ENCODE measurements around the gene ZBTB38. TPM values are rescaled to one million over a fixed set of nuclear protein-coding genes. Genes with fewer than 3 reads are reported as not detected.

The ZBTB38 gene
- total and polyA plus RNA-seq, 10 donors = 4.8 to 122 (median 58.5) TPM

GRCh38 chr3:141391991-141392316, 23.6 kb downstream of the ZBTB38 start:
- H3K27me3 ChIP-seq (replicated peaks in 1 of 7) = no peaks in the 10 kb centered on the region
- peaks cover 0 to 9% (median 7%) of the 10 kb centered on the region in 8 donors for H3K9me3 ChIP-seq
- peaks cover 0 to 8% (median 0%) of the 10 kb centered on the region in 6 donors for H3K36me3 ChIP-seq
- DNase-seq = no peak
- peaks cover 0 to 15% (median 6%) of the 10 kb centered on the region in 6 donors for H3K4me1 ChIP-seq
- intact Hi-C loops (cut with DNase I; ENCODE audit: low total_unique reads) = no loop called here
- TF ChIP-seq CTCF (IDR thresholded peaks at IDR 0.05 in 8 of 11, conservative IDR thresholded peaks at IDR 0.05 in 3 of 11) = no peak
- TF ChIP-seq POLR2AphosphoS5 (IDR thresholded peaks at IDR 0.05) = no peak
- TF ChIP-seq POLR2A (IDR thresholded peaks at IDR 0.05) = no peak
- 82 to 92% (median 88%) methylated on average over 4 of the region's 4 CpGs for WGBS, 5 donors
- H3K4me3 ChIP-seq = no peak overlapping the region
- peak overlapping the region in 2 of 8 donors; percentile 4 to 31 for H3K27ac ChIP-seq

DNA sequence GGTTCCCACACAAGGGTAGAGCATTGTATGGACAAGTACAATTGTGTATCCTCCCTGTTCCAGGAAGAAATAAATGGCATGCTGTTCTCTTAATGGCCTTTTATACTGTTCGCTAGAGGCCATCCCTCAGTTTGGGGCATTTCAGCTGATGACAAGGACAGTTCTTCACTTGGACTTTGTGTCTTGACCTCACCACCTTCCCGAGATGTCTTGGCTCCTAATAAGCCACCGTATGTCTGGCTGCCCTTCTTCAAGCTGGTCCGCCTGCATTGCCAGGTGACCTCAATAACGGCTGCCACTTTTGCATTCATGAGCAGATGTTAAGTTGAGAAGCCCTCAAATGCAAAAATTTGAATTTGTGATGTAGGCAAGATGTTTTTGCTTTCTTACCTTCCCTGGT, 24.1 kb downstream of the ZBTB38 start:
- intact Hi-C loops (cut with DNase I; ENCODE audit: low total_unique reads) = no loop called here
- 84 to 95% (median 93%) methylated on average over 5 of the region's 5 CpGs for WGBS, 5 donors
- DNase-seq = no peak
- H3K36me3 ChIP-seq = peaks cover 0 to 13% (median 0%) of the 10 kb centered on the region in 6 donors
- TF ChIP-seq CTCF (IDR thresholded peaks at IDR 0.05 in 8 of 11, conservative IDR thresholded peaks at IDR 0.05 in 3 of 11) (no peak), POLR2AphosphoS5 (IDR thresholded peaks at IDR 0.05) (no peak), POLR2A (IDR thresholded peaks at IDR 0.05) (no peak)
- no peaks in the 10 kb centered on the region for H3K27me3 ChIP-seq (replicated peaks in 1 of 7)
- H3K9me3 ChIP-seq = peaks cover 0 to 12% (median 10%) of the 10 kb centered on the region in 8 donors
- peak overlapping the region in 3 of 8 donors; percentile 31 to 49 (median 49) for H3K27ac ChIP-seq
- no peak overlapping the region for H3K4me3 ChIP-seq
- H3K4me1 ChIP-seq = peaks cover 0 to 15% (median 6%) of the 10 kb centered on the region in 6 donors

GRCh38 chr3:141392897-141393734, 24.8 kb downstream of the ZBTB38 start:
- peaks cover 0 to 12% (median 10%) of the 10 kb centered on the region in 8 donors for H3K9me3 ChIP-seq
- no peaks in the 10 kb centered on the region for H3K27me3 ChIP-seq (replicated peaks in 1 of 7)
- intact Hi-C loops (cut with DNase I; ENCODE audit: low total_unique reads) = no loop called here
- peak in 1 of 3 donors; percentile 37 for TF ChIP-seq POLR2AphosphoS5 (IDR thresholded peaks at IDR 0.05)
- no peak for TF ChIP-seq CTCF (IDR thresholded peaks at IDR 0.05 in 8 of 11, conservative IDR thresholded peaks at IDR 0.05 in 3 of 11)
- peaks cover 0 to 14% (median 0%) of the 10 kb centered on the region in 6 donors for H3K36me3 ChIP-seq
- peak overlapping the region in 5 of 8 donors; percentile 29 to 49 (median 44) for H3K27ac ChIP-seq
- 78 to 90% (median 79%) methylated on average over 6 of the region's 6 CpGs for WGBS, 5 donors
- DNase-seq = no peak
- H3K4me1 ChIP-seq = peaks cover 0 to 12% (median 4%) of the 10 kb centered on the region in 6 donors
- H3K4me3 ChIP-seq = no peak overlapping the region

DNA sequence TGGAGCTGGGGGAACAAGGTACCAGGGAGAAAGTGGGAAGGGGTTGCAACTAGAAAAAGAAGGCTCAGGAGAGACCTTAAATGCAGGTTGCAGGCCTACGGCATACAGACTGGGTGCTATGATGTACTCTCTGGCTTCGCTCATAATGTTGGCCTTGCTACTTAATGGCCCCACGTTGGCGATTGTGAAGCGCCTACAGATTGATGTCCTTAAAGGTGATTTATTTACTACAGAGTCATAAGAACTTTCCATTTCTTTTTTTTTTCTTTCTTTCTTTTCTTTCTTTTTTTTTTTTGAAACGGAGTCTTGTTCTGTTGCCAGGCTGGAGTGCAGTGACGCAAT, 25.4 kb downstream of the ZBTB38 start:
- H3K4me1 ChIP-seq = peaks cover 0 to 7% (median 2%) of the 10 kb centered on the region in 6 donors
- peak overlapping the region in 4 of 8 donors; percentile 29 to 49 (median 46) for H3K27ac ChIP-seq
- no peak for DNase-seq
- intact Hi-C loops (cut with DNase I; ENCODE audit: low total_unique reads) = no loop called here
- H3K36me3 ChIP-seq = peaks cover 0 to 14% (median 0%) of the 10 kb centered on the region in 6 donors
- H3K4me3 ChIP-seq = no peak overlapping the region
- H3K27me3 ChIP-seq (replicated peaks in 1 of 7) = no peaks in the 10 kb centered on the region
- TF ChIP-seq CTCF (IDR thresholded peaks at IDR 0.05 in 8 of 11, conservative IDR thresholded peaks at IDR 0.05 in 3 of 11) (no peak), POLR2AphosphoS5 (IDR thresholded peaks at IDR 0.05) (no peak), POLR2A (IDR thresholded peaks at IDR 0.05) (no peak)
- peaks cover 0 to 12% (median 10%) of the 10 kb centered on the region in 8 donors for H3K9me3 ChIP-seq
- 90 to 96% (median 94%) methylated on average over 7 of the region's 7 CpGs for WGBS, 5 donors
